CD14-positive monocyte (primary cell): Measurements from ENCODE around the gene RER1. TPM values are rescaled to one million over a fixed set of nuclear protein-coding genes. Genes with fewer than 3 reads are reported as not detected.

Experiments
- DNase-seq, 3 donors: peaks; one replicate each; pipeline ENCODE4 v3.0.0-alpha.2; 2011 to 2022
- H2AFZ ChIP-seq: 2 replicates; pipeline ENCODE4 v1.6.0; 2012; ENCODE audit warnings: mild to moderate bottlenecking, low read depth, low read length, inconsistent platforms; ENCODE audit not compliant: insufficient read depth, poor library complexity, severe bottlenecking
- H3K27ac ChIP-seq, 2 donors: 1 replicate in 1 of 2; 2 replicates in 1 of 2; pipeline ENCODE4 v1.5.1; 2012 to 2013; ENCODE audit warnings: low read length in 2 of 2, control low read depth in 1 of 2, inconsistent platforms in 1 of 2, low read depth in 1 of 2, mild to moderate bottlenecking in 1 of 2
- H3K27me3 ChIP-seq, 2 donors: one replicate each; pipeline versions ENCODE4 v1.6.0 to v1.6.1; 2011 to 2013; ENCODE audit warnings: low read length in 2 of 2; ENCODE audit not compliant: control insufficient read depth in 2 of 2, insufficient read depth in 2 of 2
- H3K36me3 ChIP-seq, 2 donors: replicated peaks in 1 of 2; 1 replicate in 1 of 2; 2 replicates in 1 of 2; pipeline versions ENCODE4 v1.5.1 to v1.6.1; 2012 to 2013; ENCODE audit warnings: low read length in 2 of 2, control low read depth in 1 of 2, inconsistent platforms in 1 of 2, mild to moderate bottlenecking in 1 of 2; ENCODE audit not compliant: insufficient read depth in 2 of 2, control insufficient read depth in 1 of 2
- H3K4me1 ChIP-seq, 2 donors: 1 replicate in 1 of 2; 2 replicates in 1 of 2; pipeline versions ENCODE4 v1.5.1 to v1.6.1; 2012 to 2013; ENCODE audit warnings: low read length in 2 of 2, control low read depth in 1 of 2, inconsistent platforms in 1 of 2, mild to moderate bottlenecking in 1 of 2, moderate library complexity in 1 of 2; ENCODE audit not compliant: insufficient read depth in 2 of 2, control insufficient read depth in 1 of 2
- H3K4me2 ChIP-seq: replicated peaks from 2 replicates; pipeline ENCODE3; 2012; ENCODE audit warnings: low read length, moderate library complexity, mild to moderate bottlenecking; ENCODE audit not compliant: poor library complexity, severe bottlenecking; ENCODE audit errors: extremely low read depth
- H3K4me3 ChIP-seq, 3 experiments: fragments of 200-600 bp in 1 of 3; sonication (generic) in 1 of 3; replicated peaks in 1 of 3; 1 replicate in 2 of 3; 2 replicates in 1 of 3; pipeline ENCODE4 v1.5.1; 2011 to 2013; ENCODE audit warnings: low read length in 3 of 3, mild to moderate bottlenecking in 3 of 3, control low read depth in 2 of 3, low read depth in 2 of 3, inconsistent platforms in 1 of 3, moderate library complexity in 1 of 3
- H3K79me2 ChIP-seq: 2 replicates; pipeline ENCODE4 v1.6.0; 2012; ENCODE audit warnings: mild to moderate bottlenecking, control low read depth, inconsistent platforms, low read length, moderate library complexity; ENCODE audit not compliant: insufficient read depth
- H3K9ac ChIP-seq: 2 replicates; pipeline ENCODE4 v1.6.0; 2017; ENCODE audit warnings: low read length, mild to moderate bottlenecking; ENCODE audit not compliant: insufficient read depth, poor library complexity, severe bottlenecking
- H3K9me3 ChIP-seq, 2 donors: replicated peaks in 1 of 2; 1 replicate in 1 of 2; 2 replicates in 1 of 2; pipeline versions ENCODE4 v1.5.1 to v1.6.1; 2012 to 2013; ENCODE audit warnings: low read length in 2 of 2, control low read depth in 1 of 2; ENCODE audit not compliant: control insufficient read depth in 1 of 2, insufficient read depth in 1 of 2
- H4K20me1 ChIP-seq: 2 replicates; pipeline ENCODE4 v1.6.0; 2012; ENCODE audit warnings: mild to moderate bottlenecking, low read length, control low read depth, moderate library complexity; ENCODE audit not compliant: insufficient read depth
- H3K27ac Mint-ChIP-seq, 7 donors: one replicate each; pipeline ENCODE4 v1.8.0; 2020; ENCODE audit warnings: mild to moderate bottlenecking in 7 of 7, mixed read lengths in 7 of 7, moderate library complexity in 6 of 7, inconsistent platforms in 2 of 7
- H3K27me3 Mint-ChIP-seq, 3 donors: one replicate each; pipeline ENCODE4 v1.8.0; 2021 to 2022; ENCODE audit warnings: low read depth in 3 of 3, mild to moderate bottlenecking in 3 of 3, mixed read lengths in 3 of 3, moderate library complexity in 3 of 3, inconsistent platforms in 1 of 3
- H3K36me3 Mint-ChIP-seq, 2 donors: one replicate each; pipeline ENCODE4 v1.8.0; 2020; ENCODE audit warnings: mixed read lengths in 2 of 2, inconsistent platforms in 1 of 2, mild to moderate bottlenecking in 1 of 2
- H3K4me1 Mint-ChIP-seq: one replicate; pipeline ENCODE4 v1.8.0; 2020; ENCODE audit warnings: mild to moderate bottlenecking, mixed read lengths
- H3K4me3 Mint-ChIP-seq, 2 donors: one replicate each; pipeline ENCODE4 v1.8.0; 2020; ENCODE audit warnings: mild to moderate bottlenecking in 2 of 2, mixed read lengths in 2 of 2, moderate library complexity in 1 of 2
- H3K9me3 Mint-ChIP-seq, 7 donors: one replicate each; pipeline ENCODE4 v1.8.0; 2020 to 2022; ENCODE audit warnings: mixed read lengths in 7 of 7, mild to moderate bottlenecking in 6 of 7, moderate library complexity in 6 of 7, inconsistent platforms in 2 of 7
- CTCF ChIP-seq: fragments of 200-600 bp; IDR thresholded peaks from one replicate; pipeline ENCODE4 v1.8.0; 2022; ENCODE audit warnings: antibody characterized with exemption, mild to moderate bottlenecking
- WGBS: methylation state at CpG from one replicate; pipeline ENCODE4 v1.1.5; 2013; ENCODE audit warnings: missing lambda C conversion rate; ENCODE audit not compliant: insufficient coverage; 5-methylcytosine and 5-hydroxymethylcytosine counted together
- intact Hi-C, 2 donors: fragments of 100-400 bp; cut with micrococcal nuclease; formaldehyde crosslinking; loops; one replicate each; pipeline versions ENCODE4 v1.15.0 to v1.15.1; 2023
- polyA plus RNA-seq, 3 donors: library from polyadenylated mRNA; depleted of rRNA in 1 of 3; unstranded in 2 of 3; stranded (reverse) in 1 of 3; fragments of 300-500 nt in 2 of 3; fragments of >200 nt in 1 of 3; fragmentation: Illumina TruSeq in 2 of 3; gene quantifications; 1 replicate in 2 of 3; 2 replicates in 1 of 3; pipeline ENCODE4 v1.2.3, GENCODE V29; 2012 to 2021

RER1 gene
- polyA plus RNA-seq, 3 donors = 98.3 to 235 (median 193) TPM

- no peaks in the 10 kb centered on the region for H3K4me1 ChIP-seq
- H3K27ac ChIP-seq = no peak overlapping the region
- H2AFZ ChIP-seq = no peak overlapping the region
- H3K9me3 ChIP-seq = peaks cover 0 to 13% of the 10 kb centered on the region in 2 donors
- no peaks in the 10 kb centered on the region for H3K36me3 ChIP-seq
- Mint-ChIP-seq H3K27ac (no peak overlapping the region), H3K27me3 (peaks cover 4 to 15% (median 9%) of the 10 kb centered on the region in 3 donors), H3K4me1 (no peaks in the 10 kb centered on the region), H3K4me3 (no peak overlapping the region), H3K9me3 (peaks cover 11 to 15% (median 13%) of the 10 kb centered on the region in 7 donors), H3K36me3 (no peaks in the 10 kb centered on the region)
- H3K79me2 ChIP-seq = no peaks in the 10 kb centered on the region
- no peaks in the 10 kb centered on the region for H4K20me1 ChIP-seq
- H3K27me3 ChIP-seq = no peaks in the 10 kb centered on the region
- H3K4me3 ChIP-seq = no peak overlapping the region
- no peak overlapping the region for H3K4me2 ChIP-seq
- H3K9ac ChIP-seq = no peak overlapping the region
- no peak for TF ChIP-seq CTCF
- 50% methylated on average over 16 of the region's 16 CpGs for WGBS
- intact Hi-C loops = no loop called here
- DNase-seq = no peak
Measured at GRCh38 chr1:2431103-2431502, 39.5 kb downstream of the RER1 start.

DNA sequence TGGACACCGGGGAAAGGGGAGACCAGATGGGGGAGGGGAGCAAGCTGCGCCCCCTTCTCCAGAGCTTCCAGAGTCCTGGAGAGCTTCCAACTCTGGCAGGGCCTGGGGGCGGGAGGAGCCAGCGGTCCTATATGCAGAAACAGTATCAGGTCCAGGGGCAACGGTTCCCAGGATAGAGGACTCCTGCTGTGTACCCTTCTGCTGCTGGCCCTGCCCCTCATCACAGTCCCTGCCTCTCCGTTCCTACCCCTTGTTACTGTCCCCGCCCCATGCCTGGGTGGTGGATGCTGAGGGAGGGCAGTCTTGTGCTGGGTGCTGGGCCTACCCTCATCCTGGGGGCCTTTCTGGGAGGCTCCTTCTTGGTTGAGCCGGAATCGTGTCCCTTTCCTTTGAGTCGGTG lies 39.9 kb downstream of the RER1 start:
- H2AFZ ChIP-seq = no peak overlapping the region
- whole genome bisulfite sequencing = 89% methylated on average over 7 of the region's 10 CpGs
- H3K36me3 ChIP-seq = no peaks in the 10 kb centered on the region

More for the DNA sequence above, 39.9 kb downstream of the RER1 start:
- no peak for DNase-seq
- Histone ChIP-seq H3K4me1 (no peaks in the 10 kb centered on the region), H3K4me2 (no peak overlapping the region), H4K20me1 (no peaks in the 10 kb centered on the region), H3K4me3 (no peak overlapping the region), H3K9ac (peak overlapping the region; percentile 4), H3K27ac (no peak overlapping the region), H3K27me3 (no peaks in the 10 kb centered on the region), H3K9me3 (peaks cover 0 to 13% of the 10 kb centered on the region in 2 donors), H3K79me2 (no peaks in the 10 kb centered on the region)
- TF ChIP-seq CTCF = no peak
- Mint-ChIP-seq H3K9me3 (peaks cover 11 to 15% (median 13%) of the 10 kb centered on the region in 7 donors), H3K27ac (no peak overlapping the region), H3K4me1 (no peaks in the 10 kb centered on the region), H3K36me3 (no peaks in the 10 kb centered on the region), H3K4me3 (no peak overlapping the region), H3K27me3 (peaks cover 4 to 13% (median 9%) of the 10 kb centered on the region in 3 donors)
- intact Hi-C loops = no loop called here
